ENCODE measurements around the gene GPC6. TPM values are rescaled to one million over a fixed set of nuclear protein-coding genes. Genes with fewer than 3 reads are reported as not detected.

The GPC6 gene
- total and polyA plus RNA-seq, 10 donors, result 0.22 to 9.3 (median 4.5) TPM

DNA sequence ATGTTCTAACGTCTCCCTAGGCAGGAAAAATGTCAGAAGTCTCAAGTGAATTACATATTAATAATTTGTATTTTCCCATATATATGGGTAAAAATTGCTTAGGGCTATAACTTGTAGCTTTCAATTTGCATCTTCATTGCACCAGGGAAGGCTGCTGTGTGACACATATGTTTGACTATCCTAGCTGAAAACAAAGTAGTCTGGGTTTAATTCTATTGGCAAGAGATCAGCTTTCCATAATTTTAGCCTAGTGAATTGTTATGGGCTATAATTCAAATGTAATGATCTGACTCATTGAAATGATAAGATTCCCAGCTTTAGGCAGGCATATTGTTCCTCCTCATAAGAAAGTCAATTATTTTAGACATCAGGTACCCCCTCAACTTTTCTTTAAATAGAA is 699.8 kb downstream of the GPC6 start:
- Histone ChIP-seq H3K4me3 (no peak overlapping the region), H3K27ac (no peak overlapping the region), H3K36me3 (no peaks in the 10 kb centered on the region), H3K27me3 (replicated peaks in 1 of 7) (no peaks in the 10 kb centered on the region), H3K4me1 (no peaks in the 10 kb centered on the region), H3K9me3 (peaks cover 0 to 7% (median 3%) of the 10 kb centered on the region in 8 donors)
- intact Hi-C loops (cut with DNase I; ENCODE audit: low total_unique reads), result no loop called here
- no peak for DNase-seq
- WGBS, 5 donors, result 73 to 92% (median 75%) methylated on average over 1 of the region's 1 CpG
- TF ChIP-seq, protein P1, sequence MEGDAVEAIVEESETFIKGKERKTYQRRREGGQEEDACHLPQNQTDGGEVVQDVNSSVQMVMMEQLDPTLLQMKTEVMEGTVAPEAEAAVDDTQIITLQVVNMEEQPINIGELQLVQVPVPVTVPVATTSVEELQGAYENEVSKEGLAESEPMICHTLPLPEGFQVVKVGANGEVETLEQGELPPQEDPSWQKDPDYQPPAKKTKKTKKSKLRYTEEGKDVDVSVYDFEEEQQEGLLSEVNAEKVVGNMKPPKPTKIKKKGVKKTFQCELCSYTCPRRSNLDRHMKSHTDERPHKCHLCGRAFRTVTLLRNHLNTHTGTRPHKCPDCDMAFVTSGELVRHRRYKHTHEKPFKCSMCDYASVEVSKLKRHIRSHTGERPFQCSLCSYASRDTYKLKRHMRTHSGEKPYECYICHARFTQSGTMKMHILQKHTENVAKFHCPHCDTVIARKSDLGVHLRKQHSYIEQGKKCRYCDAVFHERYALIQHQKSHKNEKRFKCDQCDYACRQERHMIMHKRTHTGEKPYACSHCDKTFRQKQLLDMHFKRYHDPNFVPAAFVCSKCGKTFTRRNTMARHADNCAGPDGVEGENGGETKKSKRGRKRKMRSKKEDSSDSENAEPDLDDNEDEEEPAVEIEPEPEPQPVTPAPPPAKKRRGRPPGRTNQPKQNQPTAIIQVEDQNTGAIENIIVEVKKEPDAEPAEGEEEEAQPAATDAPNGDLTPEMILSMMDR (IDR thresholded peaks at IDR 0.05 in 8 of 11, conservative IDR thresholded peaks at IDR 0.05 in 3 of 11), result no peak
- TF ChIP-seq POLR2A (IDR thresholded peaks at IDR 0.05), result no peak
- no peak for TF ChIP-seq POLR2AphosphoS5 (IDR thresholded peaks at IDR 0.05)

GRCh38 chr13:93927431-93927830 is 700.8 kb downstream of the GPC6 start:
- intact Hi-C loops (cut with DNase I; ENCODE audit: low total_unique reads), result no loop called here
- no peak overlapping the region for H3K4me3 ChIP-seq

GRCh38 chr13:93932901-93933300 is 706.3 kb downstream of the GPC6 start:
- WGBS, 5 donors, result 74 to 86% (median 83%) methylated on average over 3 of the region's 3 CpGs
- H3K4me3 ChIP-seq, result no peak overlapping the region
- no peak for TF ChIP-seq POLR2A (IDR thresholded peaks at IDR 0.05)
- TF ChIP-seq, protein P1 (IDR thresholded peaks at IDR 0.05 in 8 of 11, conservative IDR thresholded peaks at IDR 0.05 in 3 of 11), result no peak
- no peak for TF ChIP-seq POLR2AphosphoS5 (IDR thresholded peaks at IDR 0.05)
- no peak for DNase-seq
- intact Hi-C loops (cut with DNase I; ENCODE audit: low total_unique reads), result no loop called here
- H3K36me3 ChIP-seq, result no peaks in the 10 kb centered on the region
- H3K4me1 ChIP-seq, result no peaks in the 10 kb centered on the region
- no peaks in the 10 kb centered on the region for H3K27me3 ChIP-seq (replicated peaks in 1 of 7)
- H3K9me3 ChIP-seq, result peaks cover 0 to 4% (median 0%) of the 10 kb centered on the region in 8 donors
- H3K27ac ChIP-seq, result no peak overlapping the region

More at GRCh38 chr13:93927431-93927830, 700.8 kb downstream of the GPC6 start:
- Histone ChIP-seq H3K27me3 (replicated peaks in 1 of 7) (no peaks in the 10 kb centered on the region), H3K27ac (no peak overlapping the region), H3K36me3 (no peaks in the 10 kb centered on the region), H3K9me3 (no peaks in the 10 kb centered on the region), H3K4me1 (no peaks in the 10 kb centered on the region)
- TF ChIP-seq, protein P1 (IDR thresholded peaks at IDR 0.05 in 8 of 11, conservative IDR thresholded peaks at IDR 0.05 in 3 of 11), result no peak
- TF ChIP-seq POLR2AphosphoS5 (IDR thresholded peaks at IDR 0.05) (no peak), POLR2A (IDR thresholded peaks at IDR 0.05) (no peak)
- no peak for DNase-seq
- WGBS, 5 donors, result 48 to 66% (median 58%) methylated on average over 1 of the region's 1 CpG

GRCh38 chr13:93936901-93937300 is 710.3 kb downstream of the GPC6 start:
- no peak overlapping the region for H3K4me3 ChIP-seq
- H3K27ac ChIP-seq, result no peak overlapping the region
- intact Hi-C loops (cut with DNase I; ENCODE audit: low total_unique reads), result no loop called here
- no peaks in the 10 kb centered on the region for H3K36me3 ChIP-seq
- no peaks in the 10 kb centered on the region for H3K4me1 ChIP-seq
- DNase-seq, result no peak
- H3K27me3 ChIP-seq (replicated peaks in 1 of 7), result no peaks in the 10 kb centered on the region
- TF ChIP-seq POLR2AphosphoS5 (IDR thresholded peaks at IDR 0.05) (no peak), POLR2A (IDR thresholded peaks at IDR 0.05) (no peak)
- TF ChIP-seq, protein P1 (IDR thresholded peaks at IDR 0.05 in 8 of 11, conservative IDR thresholded peaks at IDR 0.05 in 3 of 11), result no peak
- 72 to 87% (median 81%) methylated on average over 4 of the region's 4 CpGs for WGBS, 5 donors
- H3K9me3 ChIP-seq, result peaks cover 0 to 4% (median 0%) of the 10 kb centered on the region in 8 donors
